Activated T-cell treated with anti-CD3 and anti-CD28 coated beads, Interleukin-2, amount 50 U/mL, for 72 hours (primary cell): ENCODE measurements around the gene SEPTIN11. TPM values are rescaled to one million over a fixed set of nuclear protein-coding genes. Genes with fewer than 3 reads are reported as not detected.

Experiments
- ATAC-seq, 2 donors: fragments of 150-1000 bp; cut with Tn5 transposase; replicated peaks in 1 of 2; 2 replicates each; pipeline ENCODE4 v1.10.0; 2021; ENCODE audit warnings: moderate library complexity in 2 of 2, mild to moderate bottlenecking in 1 of 2
- DNase-seq, 2 donors: peaks; one replicate each; pipeline ENCODE4 v3.0.0; 2021 to 2022; ENCODE audit warnings: mixed read lengths in 1 of 2
- H3K27ac Mint-ChIP-seq: one replicate; pipeline ENCODE4 v1.8.0; 2022; ENCODE audit warnings: mild to moderate bottlenecking, moderate library complexity, mixed read lengths
- H3K27me3 Mint-ChIP-seq: one replicate; pipeline ENCODE4 v1.8.0; 2022; ENCODE audit warnings: low read depth, mixed read lengths
- H3K36me3 Mint-ChIP-seq, 2 donors: one replicate each; pipeline ENCODE4 v1.8.0; 2022; ENCODE audit warnings: mixed read lengths in 2 of 2, mild to moderate bottlenecking in 1 of 2; ENCODE audit not compliant: insufficient read depth in 2 of 2
- H3K4me1 Mint-ChIP-seq: one replicate; pipeline ENCODE4 v1.8.0; 2022; ENCODE audit warnings: low read depth, mixed read lengths
- H3K4me3 Mint-ChIP-seq, 2 donors: one replicate each; pipeline ENCODE4 v1.8.0; 2022; ENCODE audit warnings: mild to moderate bottlenecking in 2 of 2, mixed read lengths in 2 of 2, moderate library complexity in 2 of 2
- H3K9me3 Mint-ChIP-seq, 2 donors: one replicate each; pipeline ENCODE4 v1.8.0; 2022; ENCODE audit warnings: mixed read lengths in 2 of 2
- total RNA-seq, 2 donors: library from RNA; stranded (reverse); gene quantifications; one replicate each; pipeline ENCODE4 v1.2.3, GENCODE V29; 2022

Gene SEPTIN11
- total RNA-seq, 2 donors from 2014 or later = 10.5 to 13.2 TPM

- ATAC-seq (no peak), DNase-seq (no peak)
- peaks cover under 1 to 1% of the 10 kb centered on the region in 2 donors for H3K9me3 Mint-ChIP-seq
- no peaks in the 10 kb centered on the region for H3K36me3 Mint-ChIP-seq
- H3K4me3 Mint-ChIP-seq = no peak overlapping the region
- no peak overlapping the region for H3K27ac Mint-ChIP-seq
- H3K27me3 Mint-ChIP-seq = peaks cover 12% of the 10 kb centered on the region
- H3K4me1 Mint-ChIP-seq = no peaks in the 10 kb centered on the region
These were observed 6.4 kb upstream of the SEPTIN11 start for GRCh38 chr4:76943129-76943620.

- H3K36me3 Mint-ChIP-seq = no peaks in the 10 kb centered on the region
- no peak for DNase-seq
- no peak overlapping the region for H3K27ac Mint-ChIP-seq
- no peak for ATAC-seq
- H3K27me3 Mint-ChIP-seq = peaks cover 18% of the 10 kb centered on the region
- H3K4me1 Mint-ChIP-seq = no peaks in the 10 kb centered on the region
- no peak overlapping the region for H3K4me3 Mint-ChIP-seq
- peaks cover 0 to 1% of the 10 kb centered on the region in 2 donors for H3K9me3 Mint-ChIP-seq
These were observed 5.8 kb upstream of the SEPTIN11 start for GRCh38 chr4:76943790-76944189.

- ATAC-seq = no peak
- no peak overlapping the region for H3K27ac Mint-ChIP-seq
- H3K9me3 Mint-ChIP-seq = no peaks in the 10 kb centered on the region
- peaks cover 8% of the 10 kb centered on the region for H3K4me1 Mint-ChIP-seq
- H3K36me3 Mint-ChIP-seq = no peaks in the 10 kb centered on the region
- no peak overlapping the region for H3K4me3 Mint-ChIP-seq
- peaks cover 29% of the 10 kb centered on the region for H3K27me3 Mint-ChIP-seq
- DNase-seq = no peak
These were observed 2.2 kb upstream of the SEPTIN11 start for GRCh38 chr4:76947369-76947768.

GRCh38 chr4:76948443-76949275, 893 bp upstream of the SEPTIN11 start:
- H3K27me3 Mint-ChIP-seq = peaks cover 40% of the 10 kb centered on the region

GRCh38 chr4:76950052-76950955, 752 bp downstream of the SEPTIN11 start:
- no peaks in the 10 kb centered on the region for H3K9me3 Mint-ChIP-seq
- H3K4me3 Mint-ChIP-seq = peak overlapping the region; percentile 84 to 86
- DNase-seq (peak; percentile 60 to 63), ATAC-seq (peak; percentile 50 to 55)
- no peaks in the 10 kb centered on the region for H3K36me3 Mint-ChIP-seq
- H3K4me1 Mint-ChIP-seq = peaks cover 8% of the 10 kb centered on the region
- H3K27me3 Mint-ChIP-seq = peaks cover 53% of the 10 kb centered on the region
- peak overlapping the region; percentile 57 for H3K27ac Mint-ChIP-seq

More at GRCh38 chr4:76948443-76949275, 893 bp upstream of the SEPTIN11 start:
- DNase-seq = peak; percentile 45
- Mint-ChIP-seq H3K36me3 (no peaks in the 10 kb centered on the region), H3K27ac (no peak overlapping the region), H3K4me1 (peaks cover 8% of the 10 kb centered on the region), H3K4me3 (peak overlapping the region; percentile 84 to 86), H3K9me3 (no peaks in the 10 kb centered on the region)
- peak; percentile 46 to 49 for ATAC-seq

GRCh38 chr4:76950956-76951671, 1.6 kb downstream of the SEPTIN11 start:
- H3K27ac Mint-ChIP-seq = no peak overlapping the region
- H3K27me3 Mint-ChIP-seq = peaks cover 61% of the 10 kb centered on the region
- no peak for DNase-seq
- H3K9me3 Mint-ChIP-seq = no peaks in the 10 kb centered on the region
- H3K36me3 Mint-ChIP-seq = no peaks in the 10 kb centered on the region
- no peak for ATAC-seq
- H3K4me1 Mint-ChIP-seq = peaks cover 8% of the 10 kb centered on the region
- H3K4me3 Mint-ChIP-seq = peak overlapping the region; percentile 84 to 86

GRCh38 chr4:76951672-76952010, 2.1 kb downstream of the SEPTIN11 start:
- H3K36me3 Mint-ChIP-seq = no peaks in the 10 kb centered on the region
- ATAC-seq = no peak
- H3K4me3 Mint-ChIP-seq = peak overlapping the region; percentile 84 to 86
- peaks cover 8% of the 10 kb centered on the region for H3K4me1 Mint-ChIP-seq
- H3K27me3 Mint-ChIP-seq = peaks cover 66% of the 10 kb centered on the region
- H3K9me3 Mint-ChIP-seq = no peaks in the 10 kb centered on the region
- no peak overlapping the region for H3K27ac Mint-ChIP-seq
- DNase-seq = no peak

- Mint-ChIP-seq H3K4me1 (peaks cover 8% of the 10 kb centered on the region), H3K27me3 (peaks cover 70% of the 10 kb centered on the region), H3K9me3 (no peaks in the 10 kb centered on the region), H3K36me3 (no peaks in the 10 kb centered on the region), H3K4me3 (peak overlapping the region; percentile 15 to 54), H3K27ac (no peak overlapping the region)
- DNase-seq (no peak), ATAC-seq (no peak)
These were observed 2.5 kb downstream of the SEPTIN11 start for GRCh38 chr4:76952071-76952470.

- ATAC-seq (no peak), DNase-seq (no peak)
- H3K9me3 Mint-ChIP-seq = no peaks in the 10 kb centered on the region
- H3K27ac Mint-ChIP-seq = no peak overlapping the region
- H3K4me3 Mint-ChIP-seq = no peak overlapping the region
- peaks cover 8% of the 10 kb centered on the region for H3K4me1 Mint-ChIP-seq
- H3K36me3 Mint-ChIP-seq = no peaks in the 10 kb centered on the region
- peaks cover 75% of the 10 kb centered on the region for H3K27me3 Mint-ChIP-seq
These were observed 3.4 kb downstream of the SEPTIN11 start for GRCh38 chr4:76952656-76953582.

GRCh38 chr4:76953956-76954355, 4.4 kb downstream of the SEPTIN11 start:
- H3K27me3 Mint-ChIP-seq = peaks cover 72% of the 10 kb centered on the region
- no peak overlapping the region for H3K27ac Mint-ChIP-seq
- no peaks in the 10 kb centered on the region for H3K36me3 Mint-ChIP-seq
- peaks cover 8% of the 10 kb centered on the region for H3K4me1 Mint-ChIP-seq
- no peaks in the 10 kb centered on the region for H3K9me3 Mint-ChIP-seq
- ATAC-seq (no peak), DNase-seq (no peak)
- H3K4me3 Mint-ChIP-seq = no peak overlapping the region

- no peak overlapping the region for H3K27ac Mint-ChIP-seq
- H3K36me3 Mint-ChIP-seq = no peaks in the 10 kb centered on the region
- H3K4me1 Mint-ChIP-seq = peaks cover 12% of the 10 kb centered on the region
- H3K27me3 Mint-ChIP-seq = peaks cover 71% of the 10 kb centered on the region
- no peak overlapping the region for H3K4me3 Mint-ChIP-seq
- H3K9me3 Mint-ChIP-seq = no peaks in the 10 kb centered on the region
- ATAC-seq (no peak), DNase-seq (no peak)
These were observed 4.9 kb downstream of the SEPTIN11 start for GRCh38 chr4:76954489-76954888.

- Mint-ChIP-seq H3K27ac (no peak overlapping the region), H3K9me3 (no peaks in the 10 kb centered on the region), H3K27me3 (peaks cover 71% of the 10 kb centered on the region), H3K4me3 (no peak overlapping the region), H3K4me1 (peaks cover 18% of the 10 kb centered on the region), H3K36me3 (no peaks in the 10 kb centered on the region)
- ATAC-seq (no peak), DNase-seq (no peak)
These were observed 5.6 kb downstream of the SEPTIN11 start for GRCh38 chr4:76955182-76955581.
